ENCODE measurements around the gene CCDC97.
A peak's percentile ranks its signal among the peaks of the same experiment; 100 is the strongest.

GRCh38 chr19:41308450-41309179 lies 1.4 kb upstream of the CCDC97 start:
- TF ChIP-seq CTCF (IDR thresholded peaks at IDR 0.05): peak; percentile 92 to 99 (median 97)
- no peak for TF ChIP-seq POLR2A (IDR thresholded peaks at IDR 0.05)

Measured in heart left ventricle (tissue), 13 donors.